HT-29 (cell line): Measurements from ENCODE around the gene PROSER2. TPM values are rescaled to one million over a fixed set of nuclear protein-coding genes. Genes with fewer than 3 reads are reported as not detected.

Source experiments
- DNase-seq: peaks from one replicate; pipeline ENCODE4 v3.0.0-alpha.2; 2015; ENCODE audit warnings: low spot score
- total RNA-seq: library from RNA; depleted of rRNA; stranded (reverse); fragments of >200 nt; shearing (Covaris generic); gene quantifications from 2 replicates; pipeline ENCODE4 v1.2.3, GENCODE V29; 2014

The PROSER2 gene
- total RNA-seq, 1 experiment from 2014 or later, result 56.9 TPM

DNA sequence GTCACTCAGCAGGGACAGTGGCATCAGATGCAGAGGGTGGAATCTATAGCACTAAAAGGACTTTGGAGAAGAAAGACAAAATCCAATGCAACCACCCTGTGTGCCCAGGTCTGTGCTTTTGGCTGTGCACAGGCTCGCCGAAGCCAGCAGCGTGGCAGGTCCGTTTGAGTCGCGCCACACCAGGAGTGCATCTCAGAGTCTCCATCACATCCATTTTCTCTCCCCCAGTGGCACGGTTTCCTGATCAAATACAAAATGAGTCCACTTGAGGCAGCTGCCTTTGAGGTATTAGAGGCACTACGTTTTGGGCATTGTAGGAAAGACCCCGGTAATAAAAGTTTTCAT, 23.4 kb upstream of the PROSER2 start:
- no peak for DNase-seq

DNA sequence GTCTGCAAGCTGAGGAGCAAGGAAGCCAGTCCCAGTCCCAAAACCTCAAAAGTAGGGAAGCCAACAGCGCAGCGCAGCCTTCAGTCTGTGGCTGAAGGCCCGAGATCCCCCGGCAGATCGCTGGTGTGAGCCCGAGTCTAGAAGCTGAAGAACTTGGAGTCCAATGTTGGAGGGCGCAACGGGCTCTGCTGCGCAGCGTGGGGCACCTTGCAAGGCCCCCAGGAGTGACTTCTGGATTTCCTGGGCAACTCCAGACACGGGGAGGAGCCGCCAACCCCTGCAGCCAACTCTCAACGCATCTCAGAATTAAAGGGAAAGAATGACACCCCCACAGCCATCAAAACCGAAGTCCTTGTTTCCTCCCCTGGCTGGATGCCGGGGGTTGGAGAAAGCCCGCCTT, 18.8 kb upstream of the PROSER2 start:
- DNase-seq, result no peak

DNA sequence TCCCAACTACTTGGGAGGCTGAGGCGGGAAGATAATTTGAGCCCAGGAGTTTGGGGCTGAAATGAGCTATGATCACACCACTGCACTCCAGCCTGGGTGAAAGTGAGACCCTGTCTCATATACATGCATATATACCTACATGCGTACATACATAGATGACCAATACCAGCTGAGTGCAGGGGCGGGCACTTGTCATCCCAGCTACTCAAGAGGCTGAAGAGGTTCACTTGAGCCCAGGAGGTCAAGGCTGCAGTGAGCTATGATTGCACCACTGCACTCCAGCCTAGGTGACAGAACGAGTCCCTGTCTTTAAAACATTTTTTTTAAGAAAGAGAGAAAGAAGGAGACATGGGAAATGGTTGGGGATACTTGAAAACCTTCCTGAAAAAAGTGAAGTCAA, 17.4 kb upstream of the PROSER2 start:
- no peak for DNase-seq

DNA sequence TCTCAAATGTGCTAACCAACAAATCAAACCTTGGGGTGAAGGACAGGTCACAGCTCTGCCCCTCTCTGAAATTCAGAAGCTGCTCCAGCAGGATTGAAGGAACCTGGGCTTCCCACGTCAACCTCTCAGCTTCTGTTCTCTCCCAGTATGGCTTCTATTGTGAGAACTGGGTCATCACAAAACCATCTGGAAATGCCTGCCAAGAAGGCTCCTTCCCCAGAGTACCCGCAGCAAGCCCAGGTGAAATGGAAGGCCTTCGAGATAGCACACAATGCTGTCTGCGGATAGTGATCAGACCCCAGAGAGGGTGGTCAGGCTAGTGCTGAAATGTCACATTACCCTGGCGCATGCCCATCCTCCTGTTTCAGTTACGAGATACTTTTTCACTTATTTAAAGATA, 16.4 kb upstream of the PROSER2 start:
- no peak for DNase-seq

DNA sequence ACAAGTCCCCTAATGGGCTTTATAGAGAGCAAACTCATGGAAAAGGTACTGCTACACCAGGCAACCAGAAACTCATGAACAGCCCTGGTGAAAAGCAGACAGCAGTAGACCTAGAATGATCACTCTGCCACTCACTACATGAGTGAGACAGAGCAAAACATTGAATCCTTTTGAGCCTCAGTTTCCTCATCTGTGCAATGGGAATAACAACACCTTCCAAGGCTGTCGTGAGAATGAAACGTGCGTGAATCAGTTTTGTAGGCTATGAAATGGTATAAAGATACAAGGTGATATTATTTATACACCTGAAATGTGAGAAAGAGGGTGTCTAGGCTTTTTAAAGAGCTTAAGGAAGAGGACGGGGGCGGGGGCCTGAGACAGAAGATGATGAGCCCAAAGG, 14.3 kb upstream of the PROSER2 start:
- no peak for DNase-seq

DNA sequence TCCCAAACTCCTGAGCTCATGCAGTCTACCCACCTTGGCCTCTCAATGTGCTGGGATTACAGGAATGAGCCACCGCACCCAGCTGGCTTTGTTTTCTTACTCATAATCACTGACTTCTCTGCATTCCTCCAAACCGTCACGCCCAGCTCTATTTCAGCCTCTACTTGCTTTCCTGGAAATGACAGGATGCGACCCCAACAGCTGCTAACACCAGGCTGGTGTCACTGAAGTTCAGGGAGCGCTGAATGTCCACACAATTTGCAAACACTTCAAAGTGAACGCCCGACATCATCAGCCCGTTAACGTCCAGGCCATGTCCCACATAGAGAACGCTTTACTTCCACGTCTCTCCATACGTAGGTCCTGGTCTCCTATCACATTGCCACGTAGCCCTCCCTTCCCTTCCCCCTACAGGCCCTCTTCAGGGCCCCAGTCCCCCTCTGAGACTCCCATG, 12.8 kb upstream of the PROSER2 start:
- no peak for DNase-seq

DNA sequence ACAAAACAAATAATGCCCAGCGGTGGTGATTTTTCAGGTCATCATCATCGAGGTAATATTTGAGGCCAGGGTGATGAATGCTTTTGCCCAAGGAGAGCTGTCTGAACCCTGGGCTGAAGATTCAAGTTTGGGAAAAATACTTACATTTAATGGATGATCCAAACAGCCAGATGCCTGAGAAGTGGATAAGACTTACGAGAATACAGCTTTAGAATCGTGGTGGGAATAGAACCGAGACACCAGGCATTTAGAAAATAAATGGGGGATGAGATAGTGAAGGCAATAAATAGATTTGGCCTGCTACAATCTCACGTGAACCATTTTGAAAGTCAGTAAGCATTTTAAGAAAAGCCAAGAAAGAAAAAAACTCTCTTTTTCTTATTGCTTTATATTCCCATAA, 12.2 kb upstream of the PROSER2 start:
- no peak for DNase-seq

DNA sequence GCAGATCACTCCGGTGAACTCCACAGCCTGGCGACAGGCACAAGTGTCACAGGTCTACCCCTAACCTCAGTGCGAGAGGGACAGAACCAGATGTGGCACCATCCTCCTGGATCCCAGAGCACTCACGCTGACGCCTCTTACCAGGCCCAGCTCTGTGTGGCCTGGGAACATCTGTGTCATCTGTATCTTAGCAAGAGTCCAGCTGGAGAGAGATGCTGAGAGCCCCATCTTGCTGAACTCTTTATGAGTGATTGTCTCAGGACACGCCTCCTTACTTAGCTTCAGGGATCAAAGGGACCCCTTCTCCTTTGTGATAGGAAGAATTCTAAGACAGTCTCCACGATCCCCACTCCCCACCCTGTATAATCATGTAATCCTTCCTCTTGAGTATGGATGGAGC, 10.0 kb upstream of the PROSER2 start:
- DNase-seq, result no peak

DNA sequence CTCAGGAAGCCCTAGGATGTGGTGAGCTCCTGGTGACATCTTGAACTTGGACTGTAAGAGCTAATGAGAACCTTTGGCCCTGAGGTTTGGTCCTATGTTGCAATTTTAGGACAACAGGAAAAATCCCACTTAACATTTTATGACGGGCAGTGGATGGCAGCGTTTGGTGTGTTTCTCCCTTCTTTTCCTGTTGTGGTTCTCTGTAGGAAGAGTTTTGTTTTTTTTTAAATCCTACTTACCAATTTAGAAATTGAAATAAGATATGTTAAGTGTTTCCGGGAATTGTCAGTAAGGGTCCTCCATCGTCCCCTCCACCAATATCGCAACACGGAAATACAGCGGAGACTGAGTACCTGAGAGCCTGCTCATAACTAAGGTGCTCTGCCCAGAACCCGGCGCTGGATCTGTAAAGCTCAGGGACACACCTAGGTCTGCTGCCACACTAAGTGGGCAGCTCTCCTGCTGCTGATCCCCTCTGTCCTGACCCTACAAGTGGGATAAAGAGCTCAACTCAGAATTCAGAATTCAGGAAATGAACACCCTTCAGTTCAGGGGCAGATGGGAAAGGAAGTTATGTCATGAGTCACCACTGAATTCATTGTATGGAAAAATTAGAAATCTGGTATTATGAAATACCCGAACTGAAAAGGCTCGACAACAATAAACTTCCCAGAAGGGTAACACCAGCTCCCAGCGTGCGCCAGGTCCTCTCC, 9.1 kb upstream of the PROSER2 start:
- DNase-seq, result no peak

DNA sequence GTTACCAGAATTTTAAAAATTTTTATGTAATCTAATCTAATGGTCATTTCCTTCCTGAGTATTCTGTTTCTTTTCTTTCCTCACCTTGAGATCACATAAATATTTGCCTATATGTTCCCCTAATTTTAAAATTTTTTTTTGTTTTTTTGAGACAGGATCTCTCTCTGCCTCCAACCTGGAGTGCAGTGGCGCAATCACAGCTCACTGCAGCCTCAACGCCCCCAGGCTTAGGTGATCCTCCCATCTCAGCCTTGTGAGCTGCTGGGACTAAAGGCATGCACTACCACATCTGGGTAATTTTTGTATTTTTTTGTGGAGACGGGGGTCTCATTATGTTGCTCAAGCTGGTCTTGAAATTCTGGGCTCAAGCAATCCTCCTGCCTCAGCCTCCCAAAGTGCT, 4.1 kb upstream of the PROSER2 start:
- no peak for DNase-seq

DNA sequence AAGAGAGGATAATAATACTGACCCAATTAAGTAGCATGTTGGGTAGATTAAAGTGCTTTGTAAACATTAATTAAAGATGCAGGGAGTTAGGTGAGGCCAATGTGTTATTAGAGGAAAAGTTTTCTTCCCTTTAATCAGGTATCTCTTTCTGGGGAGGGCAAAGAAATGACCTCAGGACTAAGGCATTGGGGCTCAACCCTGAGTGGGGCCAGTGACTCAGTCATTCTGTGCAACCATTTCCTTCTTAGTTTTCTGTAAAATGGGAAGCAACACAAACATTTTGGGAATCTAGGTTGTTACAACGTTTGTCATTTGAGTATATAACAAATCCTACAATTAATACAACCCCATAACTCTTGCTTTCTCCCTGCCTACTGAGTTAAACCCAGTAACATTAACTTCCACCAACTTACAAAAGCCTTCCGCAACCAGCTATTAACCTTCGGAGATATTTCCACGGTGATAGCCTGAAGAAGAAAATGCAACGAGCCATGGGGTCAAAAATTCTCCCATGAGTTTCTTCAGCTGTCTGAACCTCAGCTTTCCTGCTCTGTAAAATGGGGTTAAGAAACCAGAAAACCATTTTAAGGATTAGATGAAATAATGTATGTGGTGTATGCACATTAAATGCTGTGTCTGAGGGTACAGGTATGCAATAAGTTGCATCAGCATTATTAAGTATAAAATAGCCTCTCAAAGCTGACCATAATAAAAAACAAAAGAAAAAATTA, 965 bp upstream of the PROSER2 start:
- no peak for DNase-seq

DNA sequence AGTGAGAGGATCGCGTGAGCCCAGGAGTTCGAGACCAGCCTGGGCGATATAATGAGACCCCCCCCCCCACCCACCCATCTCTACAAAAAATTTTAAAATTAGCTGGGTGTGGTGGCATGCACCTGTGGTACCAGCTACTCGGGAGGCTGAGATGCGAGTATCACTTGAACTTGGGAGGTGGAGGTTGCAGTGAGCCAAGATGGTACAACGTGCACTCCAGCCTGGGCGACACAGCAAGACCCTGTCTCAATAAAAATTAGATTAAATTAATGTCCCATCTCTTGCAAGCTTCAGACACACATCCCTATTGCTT, 391 bp upstream of the PROSER2 start:
- DNase-seq, result no peak

DNA sequence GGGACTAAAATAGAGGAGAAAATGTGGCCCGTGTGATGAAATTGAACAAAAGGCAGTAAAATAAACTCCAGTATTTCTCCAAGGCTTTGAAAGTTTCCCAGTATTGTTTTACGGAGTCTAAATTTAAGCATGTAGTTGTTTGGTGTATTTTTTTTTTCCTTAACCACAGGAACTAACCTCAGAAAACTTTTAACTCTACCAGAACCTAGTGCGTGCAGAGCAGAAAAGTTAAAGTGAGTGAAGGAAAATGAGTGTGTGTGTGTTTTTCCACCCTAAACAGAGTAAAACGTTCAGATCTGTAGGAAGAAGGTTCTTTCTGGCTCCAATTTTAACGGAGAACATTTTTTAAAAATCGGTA, 812 bp downstream of the PROSER2 start:
- peak; percentile 41 for DNase-seq

DNA sequence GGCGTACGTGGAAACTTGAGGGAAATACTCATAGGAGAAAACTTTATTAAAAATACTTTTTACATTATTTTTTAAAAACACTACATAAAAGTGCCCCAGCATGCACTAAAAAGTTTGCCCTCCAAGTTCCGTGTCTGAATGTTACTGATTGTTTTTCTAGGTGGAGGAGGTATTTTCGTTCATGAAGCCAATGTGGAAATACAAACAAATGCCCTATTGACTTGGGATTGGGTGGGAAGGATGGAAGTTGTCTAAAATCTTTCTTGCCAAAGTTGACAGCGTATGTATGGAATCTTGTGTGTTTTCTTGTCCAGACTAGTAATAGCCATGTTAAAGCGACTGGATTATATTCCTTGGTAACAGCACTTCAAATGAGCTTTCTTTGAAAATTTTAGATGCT, 1.2 kb downstream of the PROSER2 start:
- peak; percentile 40 for DNase-seq

DNA sequence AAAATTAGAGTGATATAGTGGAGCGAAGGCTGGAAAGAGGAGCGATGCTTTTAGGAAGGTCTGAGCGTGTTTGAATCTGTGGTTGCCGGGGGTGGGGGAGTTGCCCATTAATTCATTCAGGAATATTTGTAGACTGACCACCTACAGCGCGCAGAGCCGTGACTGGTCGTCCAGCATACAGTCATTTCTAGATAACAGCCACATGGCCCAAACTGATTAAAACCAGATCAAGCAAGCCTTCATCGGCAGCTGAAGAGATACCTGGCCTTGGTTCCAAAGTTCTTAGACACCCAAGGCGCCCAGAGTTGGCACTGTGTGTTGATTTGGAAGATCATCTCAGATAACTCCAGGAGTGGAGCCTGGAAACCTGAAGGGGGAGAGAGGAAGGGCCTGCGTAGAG, 1.7 kb downstream of the PROSER2 start:
- DNase-seq, result no peak

DNA sequence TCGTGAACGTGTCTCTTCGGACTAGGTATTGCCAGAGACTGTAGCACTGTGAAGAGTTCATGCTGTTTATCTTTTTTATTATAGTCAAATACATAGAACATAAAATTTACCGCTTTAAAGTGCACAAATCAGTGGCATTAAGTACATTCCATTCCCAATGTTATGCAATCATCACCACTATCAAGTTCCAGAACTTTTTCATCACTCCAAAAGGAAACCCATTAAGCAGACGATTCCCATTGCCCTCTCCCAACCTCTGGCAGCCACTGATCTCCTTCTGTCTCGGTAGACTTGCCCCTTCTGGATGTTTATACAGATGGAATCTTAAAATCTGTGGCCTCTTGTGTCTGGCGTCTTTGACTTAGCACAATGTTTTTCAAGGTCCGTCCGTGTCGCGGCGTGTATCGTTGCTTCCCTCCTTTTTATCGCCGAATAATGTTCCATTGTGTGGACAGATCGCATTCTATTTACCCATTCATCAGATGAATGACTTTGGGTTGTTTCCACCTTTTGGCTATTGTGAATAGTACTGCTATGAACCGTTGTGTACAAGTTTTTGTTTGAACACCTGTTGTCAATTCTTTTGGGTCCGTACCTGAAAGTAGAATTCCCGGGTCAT, 2.7 kb downstream of the PROSER2 start:
- no peak for DNase-seq

DNA sequence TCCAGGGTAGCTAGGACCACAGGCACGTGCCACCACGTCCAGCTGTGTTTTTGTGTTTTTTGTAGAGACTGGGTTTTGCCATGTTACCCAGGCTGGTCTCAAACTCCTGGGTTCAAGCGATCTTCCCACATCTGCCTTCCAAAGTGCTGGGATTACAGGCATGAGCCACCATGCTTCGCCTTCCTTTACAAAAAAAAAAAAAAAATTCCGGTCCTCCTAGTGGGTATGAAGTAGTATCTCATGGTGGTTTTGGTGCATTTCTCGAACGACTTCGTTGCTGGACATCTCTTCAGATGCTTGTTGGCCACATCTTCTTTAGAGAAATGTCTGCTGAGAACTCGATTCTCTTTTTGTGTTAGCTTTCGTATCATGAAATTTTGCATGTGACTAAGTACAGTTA, 3.9 kb downstream of the PROSER2 start:
- no peak for DNase-seq

DNA sequence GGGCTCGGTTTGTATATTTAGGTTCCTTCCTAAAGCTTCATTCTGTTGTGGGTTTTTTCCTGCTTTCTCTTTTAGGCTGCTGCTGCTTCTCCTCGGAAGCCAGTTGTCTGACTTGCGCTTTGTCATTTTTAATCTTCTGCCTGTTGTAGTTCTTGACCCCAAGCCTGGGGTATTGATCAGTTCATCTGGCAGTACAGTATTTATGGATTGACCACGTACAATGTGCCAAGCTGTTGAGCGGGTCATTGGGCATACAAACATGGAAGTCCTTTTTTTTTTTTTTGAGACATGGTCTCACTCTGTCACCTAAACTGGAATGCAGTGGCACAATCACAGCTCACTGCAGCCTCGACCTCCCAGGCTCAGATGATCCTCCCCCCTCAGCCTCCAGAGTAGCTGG, 4.3 kb downstream of the PROSER2 start:
- no peak for DNase-seq

DNA sequence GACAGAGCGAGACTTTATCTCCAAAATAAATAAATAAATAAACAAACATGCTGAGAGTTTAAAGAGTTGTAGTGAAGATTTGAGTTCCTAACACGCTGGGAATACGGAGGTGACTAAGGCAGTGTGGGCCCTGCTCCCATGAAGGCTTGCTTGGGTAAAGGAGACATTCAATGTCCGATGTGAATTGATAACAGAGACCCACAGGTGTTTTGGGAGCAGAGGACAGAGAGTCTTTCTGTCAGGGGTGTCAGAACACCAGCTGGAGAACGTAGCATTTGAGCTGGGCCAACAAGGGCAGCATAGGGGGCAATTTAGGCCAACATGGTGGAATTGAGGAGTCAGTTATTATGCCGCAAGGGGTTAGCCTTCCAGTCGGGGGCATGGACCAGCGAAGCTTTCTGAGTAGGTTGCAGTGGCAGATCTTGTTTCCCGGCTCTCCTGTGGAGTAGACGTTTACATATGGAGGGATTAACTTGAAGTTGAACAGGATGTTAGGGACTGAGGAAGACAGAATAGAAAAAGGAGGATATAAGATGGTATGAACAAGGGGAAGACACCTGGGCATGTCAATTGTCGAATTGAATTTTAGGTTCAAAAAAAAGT, 5.6 kb downstream of the PROSER2 start:
- DNase-seq, result no peak

DNA sequence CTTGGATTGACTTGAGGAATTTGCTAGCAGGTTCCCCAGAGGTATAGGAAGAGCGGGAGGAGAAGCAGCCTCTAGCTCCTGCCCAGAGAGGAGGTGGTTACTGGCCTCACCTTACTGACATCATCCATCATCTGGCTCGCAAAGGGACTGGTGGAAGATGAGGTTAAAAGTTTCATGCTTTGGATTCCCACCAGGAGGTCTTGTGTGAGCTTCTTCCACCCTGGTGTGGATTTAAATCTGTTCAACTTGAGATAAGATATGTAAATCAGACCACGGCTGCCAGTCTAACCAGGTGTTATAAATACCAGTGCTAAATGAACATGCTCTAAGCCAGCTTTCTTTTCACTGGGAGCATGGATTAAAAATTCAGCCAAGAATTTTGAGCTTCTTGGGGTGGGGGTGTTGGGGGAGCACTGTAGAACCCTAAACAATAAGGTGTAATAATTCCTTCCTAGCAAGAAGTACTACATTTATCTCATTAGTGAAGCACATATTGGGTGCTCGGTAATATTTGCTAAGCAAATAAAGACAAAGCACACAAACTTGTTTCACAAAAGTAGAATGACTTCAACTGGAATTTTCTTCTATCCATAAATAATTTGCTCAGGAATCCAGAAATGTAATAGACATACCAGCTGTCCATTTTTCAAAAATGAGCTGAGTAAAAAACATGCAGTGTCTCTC, 7.8 kb downstream of the PROSER2 start:
- DNase-seq, result peak; percentile 69

DNA sequence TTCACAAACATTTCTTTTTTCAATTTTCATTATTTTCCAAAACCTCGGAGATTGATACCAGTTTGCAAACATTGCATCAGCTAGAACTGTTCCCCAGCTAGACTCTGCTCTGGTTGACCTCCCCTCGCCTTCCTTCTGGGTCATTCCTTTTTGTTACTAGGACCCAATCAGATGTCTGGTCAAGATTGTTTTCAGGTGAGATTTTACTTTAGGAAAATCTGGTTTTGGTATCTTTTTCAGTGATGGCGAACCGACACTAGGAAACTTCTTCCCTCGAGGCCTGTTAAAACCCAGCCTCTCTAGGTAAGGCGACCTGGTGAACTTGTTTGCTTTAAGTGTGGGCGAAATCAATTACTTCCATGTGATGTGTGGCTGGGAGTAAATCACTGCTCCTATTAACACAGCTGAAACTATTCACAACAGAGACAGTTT, 8.4 kb downstream of the PROSER2 start:
- DNase-seq, result peak; percentile 82

DNA sequence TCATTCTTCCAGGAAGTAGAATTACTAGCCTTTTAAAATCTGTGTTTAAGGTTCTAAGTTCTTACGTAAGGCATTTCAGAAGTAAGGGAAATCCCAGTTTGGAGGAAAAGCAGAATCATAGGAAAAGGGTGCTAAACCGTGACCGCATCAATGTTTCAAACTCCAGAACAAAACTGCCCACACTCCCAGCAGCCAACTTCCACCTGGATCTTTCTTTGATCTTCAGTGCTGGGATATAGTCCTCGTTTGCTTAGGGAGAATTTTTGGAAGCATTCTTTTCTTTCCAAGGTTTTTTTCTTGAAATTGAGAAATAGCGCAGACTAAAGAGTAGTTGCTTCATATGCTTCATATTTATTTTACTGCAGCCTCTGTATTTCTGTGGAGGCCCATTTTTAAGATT, 8.9 kb downstream of the PROSER2 start:
- peak; percentile 59 for DNase-seq
